Measurements from ENCODE around the gene SNAI3.

- no peak for TF ChIP-seq POLR2A (IDR thresholded peaks at IDR 0.05)
- TF ChIP-seq, protein P1, sequence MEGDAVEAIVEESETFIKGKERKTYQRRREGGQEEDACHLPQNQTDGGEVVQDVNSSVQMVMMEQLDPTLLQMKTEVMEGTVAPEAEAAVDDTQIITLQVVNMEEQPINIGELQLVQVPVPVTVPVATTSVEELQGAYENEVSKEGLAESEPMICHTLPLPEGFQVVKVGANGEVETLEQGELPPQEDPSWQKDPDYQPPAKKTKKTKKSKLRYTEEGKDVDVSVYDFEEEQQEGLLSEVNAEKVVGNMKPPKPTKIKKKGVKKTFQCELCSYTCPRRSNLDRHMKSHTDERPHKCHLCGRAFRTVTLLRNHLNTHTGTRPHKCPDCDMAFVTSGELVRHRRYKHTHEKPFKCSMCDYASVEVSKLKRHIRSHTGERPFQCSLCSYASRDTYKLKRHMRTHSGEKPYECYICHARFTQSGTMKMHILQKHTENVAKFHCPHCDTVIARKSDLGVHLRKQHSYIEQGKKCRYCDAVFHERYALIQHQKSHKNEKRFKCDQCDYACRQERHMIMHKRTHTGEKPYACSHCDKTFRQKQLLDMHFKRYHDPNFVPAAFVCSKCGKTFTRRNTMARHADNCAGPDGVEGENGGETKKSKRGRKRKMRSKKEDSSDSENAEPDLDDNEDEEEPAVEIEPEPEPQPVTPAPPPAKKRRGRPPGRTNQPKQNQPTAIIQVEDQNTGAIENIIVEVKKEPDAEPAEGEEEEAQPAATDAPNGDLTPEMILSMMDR (IDR thresholded peaks at IDR 0.05) = no peak
These were observed 33.2 kb downstream of the SNAI3 start for GRCh38 chr16:88653101-88653500.
